Mammary epithelial cell (primary cell): ENCODE results near the gene GPR83.

ENCODE experiments used
- EZH2 ChIP-seq: IDR thresholded peaks from 2 replicates; pipeline ENCODE4 v1.6.1; 2012; ENCODE audit warnings: low read length, inconsistent platforms, borderline replicate concordance
- TF ChIP-seq, protein P1 (sequence below), 2 donors: IDR thresholded peaks in 1 of 2; conservative IDR thresholded peaks in 1 of 2; 2 replicates each; pipeline ENCODE4 v1.5.1; 2011 to 2012; ENCODE audit warnings: inconsistent platforms in 2 of 2, low read length in 2 of 2, mild to moderate bottlenecking in 2 of 2, control low read depth in 1 of 2, low read depth in 1 of 2; ENCODE audit not compliant: insufficient read depth in 1 of 2; ENCODE audit errors: extremely low read depth in 1 of 2

DNA sequence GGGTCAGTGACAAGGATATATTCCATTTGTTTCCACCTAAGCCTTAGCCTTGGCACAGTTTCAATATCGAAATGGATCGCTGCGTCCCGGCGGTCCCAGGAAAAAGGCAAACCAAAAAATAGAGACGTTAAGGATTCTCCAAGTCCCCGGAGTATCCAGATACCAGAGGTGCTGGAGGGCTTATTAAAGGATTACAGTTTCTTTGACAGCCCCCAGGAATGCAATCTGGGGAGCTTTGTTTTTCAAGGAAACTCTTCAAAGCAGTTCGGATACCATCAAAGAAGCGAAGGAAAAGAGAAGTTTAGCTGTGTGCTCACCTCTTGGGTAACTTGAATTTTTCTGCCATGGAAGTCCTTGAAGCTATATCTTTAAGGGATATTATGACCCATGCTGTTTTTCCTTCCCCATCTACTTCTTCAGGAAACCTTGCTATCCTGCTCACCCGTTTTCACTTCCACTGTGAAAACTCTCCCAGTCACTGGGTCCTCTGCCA is 600 bp upstream of the GPR83 start:
- no peak for TF ChIP-seq EZH2
- TF ChIP-seq, protein P1, sequence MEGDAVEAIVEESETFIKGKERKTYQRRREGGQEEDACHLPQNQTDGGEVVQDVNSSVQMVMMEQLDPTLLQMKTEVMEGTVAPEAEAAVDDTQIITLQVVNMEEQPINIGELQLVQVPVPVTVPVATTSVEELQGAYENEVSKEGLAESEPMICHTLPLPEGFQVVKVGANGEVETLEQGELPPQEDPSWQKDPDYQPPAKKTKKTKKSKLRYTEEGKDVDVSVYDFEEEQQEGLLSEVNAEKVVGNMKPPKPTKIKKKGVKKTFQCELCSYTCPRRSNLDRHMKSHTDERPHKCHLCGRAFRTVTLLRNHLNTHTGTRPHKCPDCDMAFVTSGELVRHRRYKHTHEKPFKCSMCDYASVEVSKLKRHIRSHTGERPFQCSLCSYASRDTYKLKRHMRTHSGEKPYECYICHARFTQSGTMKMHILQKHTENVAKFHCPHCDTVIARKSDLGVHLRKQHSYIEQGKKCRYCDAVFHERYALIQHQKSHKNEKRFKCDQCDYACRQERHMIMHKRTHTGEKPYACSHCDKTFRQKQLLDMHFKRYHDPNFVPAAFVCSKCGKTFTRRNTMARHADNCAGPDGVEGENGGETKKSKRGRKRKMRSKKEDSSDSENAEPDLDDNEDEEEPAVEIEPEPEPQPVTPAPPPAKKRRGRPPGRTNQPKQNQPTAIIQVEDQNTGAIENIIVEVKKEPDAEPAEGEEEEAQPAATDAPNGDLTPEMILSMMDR (conservative IDR thresholded peaks at IDR 0.05 in 1 of 2, IDR thresholded peaks at IDR 0.05 in 1 of 2; ENCODE audit: extremely low read depth in 1 of 2, insufficient read depth in 1 of 2, low read depth in 1 of 2, low read length in 2 of 2): no peak
